ENCODE data around the gene TBC1D8B.
A peak's percentile ranks its signal among the peaks of the same experiment; 100 is the strongest.
"Not testable (repeated sequence)": the region's sequence is repeated elsewhere in the genome, so short reads cannot be mapped to it uniquely, and the experiment has no call there.

The TBC1D8B gene

GRCh38 chrX:106802388-106803275 lies at the start of gene TBC1D8B:
Gene TBC1D8B (plus strand): TSS chrX:106802673. CDS start chrX:106802854, 181 bp downstream.
- DNase-seq, result peak; percentile 79

DNA sequence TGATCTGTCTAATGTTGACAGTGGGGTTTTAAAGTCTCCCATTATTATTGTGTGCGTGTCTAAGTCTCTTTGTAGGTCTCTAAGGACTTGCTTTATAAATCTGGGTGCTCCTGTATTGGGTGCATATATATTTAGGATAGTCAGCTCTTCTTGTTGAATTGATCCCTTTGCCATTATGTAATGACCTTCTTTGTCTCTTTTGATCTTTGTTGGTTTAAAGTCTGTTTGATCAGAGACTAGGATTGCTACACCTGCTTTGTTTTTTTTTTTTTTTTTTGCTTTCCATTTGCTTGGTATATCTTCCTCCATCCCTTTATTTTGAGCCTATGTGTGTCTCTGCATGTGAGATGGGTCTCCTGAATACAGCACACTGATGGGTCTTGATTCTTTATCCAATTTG lies 33.2 kb upstream of the TBC1D8B start:
- DNase-seq, result not testable (repeated sequence)

DNA sequence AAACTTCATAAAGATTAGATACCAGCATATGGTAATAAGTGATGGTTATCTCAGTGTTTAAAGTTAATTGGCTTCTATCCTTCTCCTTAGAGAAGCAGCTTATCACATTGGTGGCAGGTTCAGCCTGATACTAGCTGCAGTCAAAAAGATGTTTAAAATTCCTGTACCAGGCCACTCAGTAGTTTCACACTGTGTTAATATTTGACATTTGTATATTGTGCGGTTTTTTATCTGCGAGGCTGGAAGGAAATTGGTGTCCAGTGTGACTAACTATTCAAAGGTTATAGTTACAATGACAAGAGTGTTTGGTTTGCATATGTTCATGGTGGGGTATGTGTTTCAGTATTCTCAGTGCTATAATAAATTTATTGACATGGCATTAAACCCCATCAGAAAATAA lies 27.5 kb upstream of the TBC1D8B start:
- DNase-seq, result no peak

GRCh38 chrX:106780264-106780663 lies 22.2 kb upstream of the TBC1D8B start:
- no peak for DNase-seq

- no peak for DNase-seq
Observed at GRCh38 chrX:106780664-106781377, 21.7 kb upstream of the TBC1D8B start.

DNA sequence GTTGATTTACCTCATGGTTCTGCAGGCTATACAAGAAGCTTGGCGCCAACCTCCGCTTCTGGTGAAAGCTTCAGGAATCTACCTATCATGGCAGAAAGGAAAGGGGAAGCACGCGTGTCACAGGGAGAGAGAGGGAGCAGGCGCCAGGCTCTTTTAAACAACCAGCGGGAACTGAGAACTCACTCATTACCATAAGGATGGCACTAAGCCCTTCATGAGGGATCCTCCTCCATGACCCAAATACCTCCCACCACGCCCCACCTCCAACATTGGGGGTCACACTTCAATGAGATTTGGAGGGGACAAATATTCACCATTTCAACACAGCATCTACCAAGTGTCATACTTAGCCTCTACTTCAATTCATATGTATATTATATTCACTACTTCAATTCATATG lies 18.8 kb upstream of the TBC1D8B start:
- DNase-seq, result no peak

- no peak for DNase-seq
Observed at GRCh38 chrX:106791495-106791894, 11.0 kb upstream of the TBC1D8B start.

GRCh38 chrX:106802063-106802387 lies 448 bp upstream of the TBC1D8B start:
- DNase-seq, result no peak

GRCh38 chrX:106811131-106811910 lies 8.8 kb downstream of the TBC1D8B start:
- no peak for DNase-seq

- not testable (repeated sequence) for DNase-seq
Observed at GRCh38 chrX:106812930-106813329, 10.5 kb downstream of the TBC1D8B start.

- not testable (repeated sequence) for DNase-seq
Observed at GRCh38 chrX:106814093-106814492, 11.6 kb downstream of the TBC1D8B start.

DNA sequence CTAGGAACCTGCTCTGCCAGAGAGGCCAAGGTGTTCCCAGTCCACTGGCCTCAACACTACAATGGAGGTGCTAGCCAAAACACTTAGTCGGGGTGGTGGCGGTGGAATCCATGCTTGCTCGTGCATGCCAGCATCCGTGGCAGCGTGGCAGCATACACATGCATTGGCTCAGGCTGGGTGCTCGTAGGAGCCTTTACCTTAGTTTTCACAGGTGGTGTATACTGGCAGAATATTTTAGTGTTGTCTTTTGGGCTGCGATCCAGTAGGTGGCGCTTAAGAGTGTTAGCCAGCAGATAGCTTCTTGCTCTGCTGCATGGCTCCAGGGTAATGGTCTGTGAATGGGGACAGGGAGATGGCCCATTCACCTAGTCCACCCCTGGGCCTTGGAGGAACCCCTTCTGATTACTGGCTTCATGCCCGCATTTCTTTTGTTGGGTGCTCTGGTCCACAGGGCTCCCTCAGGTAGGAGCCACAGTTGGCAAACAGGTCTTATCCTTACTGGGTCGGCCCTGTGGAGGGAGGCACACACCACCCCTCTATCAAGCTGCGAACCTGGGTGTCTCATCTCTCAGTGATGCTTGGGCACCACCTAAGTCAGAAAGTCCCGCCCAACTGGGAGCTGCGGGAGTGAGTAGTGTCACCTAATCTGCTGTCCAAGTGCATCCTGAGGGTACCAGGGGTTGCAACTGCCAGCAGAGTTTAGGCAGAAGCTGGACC lies 60.7 kb downstream of the TBC1D8B start:
- DNase-seq, result no peak

DNA sequence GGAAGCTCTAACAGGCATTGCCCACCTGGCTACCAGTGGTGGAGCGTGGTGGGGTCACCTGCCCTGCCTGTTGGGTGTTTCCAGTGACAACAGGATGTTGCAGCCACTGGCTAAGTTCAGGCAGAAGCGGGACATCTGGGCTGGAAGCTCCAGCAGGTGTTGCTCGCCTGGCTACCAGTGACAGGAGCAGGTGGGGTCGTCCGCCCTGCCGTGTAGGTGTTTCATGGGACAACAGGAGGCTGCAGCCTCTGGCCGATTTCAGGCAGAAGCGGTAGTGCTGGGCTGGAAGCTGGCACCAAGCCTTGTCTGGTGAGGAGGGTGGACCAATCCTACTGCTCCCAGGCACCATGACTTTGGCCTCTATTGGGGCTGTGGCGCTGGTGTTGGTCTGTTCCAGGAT lies 61.2 kb downstream of the TBC1D8B start:
- DNase-seq, result no peak

DNA sequence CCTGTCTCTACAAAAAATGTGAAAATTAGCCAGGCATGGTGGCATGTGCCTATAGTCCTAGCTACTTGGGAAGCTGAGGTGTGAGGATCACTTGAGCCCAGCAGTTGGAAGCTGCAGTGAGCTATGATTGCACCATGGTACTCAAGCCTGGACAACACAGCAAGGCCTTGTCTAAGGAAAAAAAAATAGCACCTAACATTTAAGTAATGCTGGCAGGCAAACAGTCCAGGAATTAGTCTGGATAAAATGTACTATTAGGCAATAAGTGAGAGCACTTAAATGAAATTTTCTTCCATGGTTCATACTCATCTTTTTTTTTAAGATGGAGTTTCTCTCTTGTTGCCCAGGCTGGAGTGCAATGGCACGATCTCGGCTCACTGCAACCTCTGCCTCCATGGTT lies 70.3 kb downstream of the TBC1D8B start:
- not testable (repeated sequence) for DNase-seq

DNA sequence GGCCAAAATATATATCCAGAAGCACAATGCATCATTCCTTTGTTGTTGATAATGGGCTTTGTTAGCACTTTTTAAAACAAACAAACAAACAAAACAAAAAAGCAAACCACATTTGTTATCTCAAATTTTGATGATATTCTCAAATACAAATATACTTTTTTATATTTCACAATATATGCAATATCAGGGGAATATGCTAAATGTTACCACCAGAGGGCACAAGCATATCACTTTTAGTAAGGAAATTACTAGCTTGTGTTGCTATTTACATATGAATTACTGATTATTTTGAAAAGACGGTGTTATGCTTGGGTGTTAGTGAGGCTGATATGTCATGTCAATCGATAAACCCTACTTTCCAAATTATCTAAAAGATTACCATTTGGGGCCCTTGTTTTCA lies 71.6 kb downstream of the TBC1D8B start:
- DNase-seq, result no peak

DNA sequence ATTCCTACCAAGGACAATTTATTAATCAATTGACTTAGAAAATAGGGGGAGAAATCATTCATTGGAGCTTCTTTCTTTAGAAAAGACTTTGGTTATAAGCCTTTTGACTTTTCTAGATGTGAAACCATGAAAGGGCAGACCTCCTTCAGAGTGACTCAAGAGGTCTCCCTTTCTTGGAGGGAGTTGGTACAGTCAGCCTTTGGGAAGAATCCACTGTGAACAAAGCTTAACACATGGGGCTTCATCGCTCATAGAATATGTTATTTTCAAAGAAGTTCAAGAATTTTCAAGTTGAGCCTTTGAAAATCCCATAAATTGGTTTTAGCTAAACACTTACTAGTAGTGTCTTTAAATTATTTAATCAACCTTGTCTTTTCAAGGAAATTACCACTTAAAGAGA lies 72.7 kb downstream of the TBC1D8B start:
- no peak for DNase-seq

DNA sequence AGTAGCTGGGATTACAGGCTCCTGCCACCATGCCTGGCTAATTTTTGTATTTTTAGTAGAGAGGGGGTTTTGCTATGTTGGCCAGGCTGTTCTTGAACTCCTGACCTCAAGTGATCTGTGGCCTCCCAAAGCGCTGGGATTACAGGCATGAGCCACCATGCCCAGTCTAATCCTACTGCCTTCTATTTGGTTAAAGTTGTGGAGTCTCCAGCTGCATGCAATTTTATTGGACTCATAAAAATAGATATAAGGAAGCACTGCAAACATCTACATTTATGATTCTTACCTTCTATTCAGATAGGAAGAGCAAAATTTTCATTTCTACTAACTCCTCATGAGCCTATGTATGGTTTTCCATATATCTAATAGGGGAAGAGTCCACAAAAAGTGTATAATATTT lies 87.0 kb downstream of the TBC1D8B start:
- DNase-seq, result no peak

DNA sequence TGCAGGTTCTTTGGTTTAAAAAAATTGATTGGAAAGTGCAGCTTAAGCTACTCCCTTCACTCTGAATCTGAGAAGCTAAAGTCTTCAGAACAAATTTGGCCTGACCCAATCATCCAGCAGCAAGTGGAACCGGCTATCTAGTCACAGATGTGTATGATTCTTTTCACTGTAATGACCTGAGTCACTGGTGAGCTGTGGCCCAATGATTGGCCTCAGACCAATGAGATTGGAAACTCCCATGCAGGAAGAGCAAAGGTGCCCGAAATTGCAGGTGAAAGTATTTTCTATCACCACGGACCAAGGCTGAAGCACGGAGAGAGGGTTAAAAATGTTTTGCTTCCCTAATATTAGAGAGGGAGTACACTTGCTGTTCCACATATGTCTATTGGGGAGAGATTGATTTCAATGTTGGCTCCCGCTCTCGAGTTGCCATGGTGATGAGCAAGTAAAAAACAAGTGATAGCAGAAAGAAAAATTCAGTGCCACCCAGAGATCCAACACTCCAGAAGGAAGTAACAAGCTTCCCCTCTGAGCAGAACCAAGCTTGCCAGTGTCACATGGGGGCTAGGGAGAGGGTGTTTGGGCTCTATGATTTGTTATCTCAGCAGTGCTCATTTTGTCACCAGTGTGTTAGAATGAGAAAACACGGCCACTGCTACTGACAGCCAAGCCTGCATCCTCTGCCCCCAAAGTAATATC lies 89.4 kb downstream of the TBC1D8B start:
- DNase-seq, result no peak

- DNase-seq, result peak; percentile 64
Observed at GRCh38 chrX:106894392-106894909, 92.0 kb downstream of the TBC1D8B start.

DNA sequence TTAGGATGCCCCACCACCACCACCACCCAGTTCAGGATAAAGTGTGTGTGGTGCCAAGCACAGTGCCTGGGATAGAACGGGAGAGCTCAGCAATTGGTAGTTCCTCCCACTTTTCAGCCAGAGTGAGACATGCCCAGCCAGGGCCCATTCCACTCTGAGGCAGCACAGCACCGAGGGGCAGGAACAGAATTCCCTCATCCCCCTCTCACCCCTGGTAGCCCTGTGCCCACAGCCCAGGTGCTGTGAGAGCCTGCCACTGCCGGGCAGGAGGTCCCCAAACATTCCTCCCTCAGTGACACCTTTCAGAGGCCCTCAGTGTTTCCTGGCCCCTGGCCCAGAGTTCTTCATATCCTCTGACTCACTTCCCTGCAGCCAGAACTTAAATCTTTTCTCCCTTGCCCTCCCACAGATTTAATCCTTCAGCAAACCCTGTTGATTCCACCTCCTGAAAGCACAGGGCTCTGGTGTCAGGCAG lies 92.5 kb downstream of the TBC1D8B start:
- DNase-seq, result peak; percentile 77

GRCh38 chrX:106897259-106897658 lies 94.8 kb downstream of the TBC1D8B start:
- DNase-seq, result peak; percentile 46

DNA sequence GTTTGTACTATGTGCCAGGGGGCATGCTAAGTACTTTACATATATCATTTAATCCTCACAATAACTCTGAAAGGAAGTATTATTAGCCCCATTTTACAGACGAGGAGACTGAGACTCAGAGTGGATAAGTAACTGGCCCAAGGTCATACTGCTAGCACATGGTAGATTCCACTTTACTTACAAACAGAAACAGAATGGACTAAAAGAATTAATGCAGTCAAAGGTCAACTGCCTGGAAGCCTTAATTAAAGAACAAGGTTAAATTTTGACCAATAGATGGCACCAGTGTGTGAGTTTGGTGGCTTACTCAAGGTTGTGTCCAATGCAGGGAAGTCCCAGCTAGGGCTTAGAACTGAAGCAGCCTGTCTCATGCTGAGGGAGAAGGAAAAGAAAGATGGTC lies 96.0 kb downstream of the TBC1D8B start:
- no peak for DNase-seq

Data from NCI-H226 (cell line).